Stimulated activated naive CD8-positive, alpha-beta T cell treated with anti-CD3 and anti-CD28 coated beads, Interleukin-15, Interleukin-2, amounts not matched to agents 100 ng/mL and 50 ng/mL, for 24 hours (primary cell): Measurements from ENCODE around the gene KDM1B.
"Not testable (repeated sequence)": the region's sequence is repeated elsewhere in the genome, so short reads cannot be mapped to it uniquely, and the experiment has no call there.

Source experiments
- H3K27ac Mint-ChIP-seq: one replicate; pipeline ENCODE4 v1.8.0; 2021; ENCODE audit warnings: mild to moderate bottlenecking, mixed read lengths
- H3K27me3 Mint-ChIP-seq: one replicate; pipeline ENCODE4 v1.8.0; 2021; ENCODE audit warnings: mixed read lengths
- H3K36me3 Mint-ChIP-seq: one replicate; pipeline ENCODE4 v1.8.0; 2021; ENCODE audit warnings: low read depth, mixed read lengths
- H3K4me1 Mint-ChIP-seq: one replicate; pipeline ENCODE4 v1.8.0; 2021; ENCODE audit warnings: low read depth, mixed read lengths
- H3K4me3 Mint-ChIP-seq: one replicate; pipeline ENCODE4 v1.8.0; 2021; ENCODE audit warnings: mild to moderate bottlenecking, mixed read lengths
- H3K9me3 Mint-ChIP-seq: one replicate; pipeline ENCODE4 v1.8.0; 2021; ENCODE audit warnings: mixed read lengths

KDM1B gene

GRCh38 chr6:18192026-18192425, 36.8 kb downstream of the KDM1B start:
- no peak overlapping the region for H3K27ac Mint-ChIP-seq
- H3K4me3 Mint-ChIP-seq, result no peak overlapping the region
- H3K27me3 Mint-ChIP-seq, result no peaks in the 10 kb centered on the region
- peaks cover 48% of the 10 kb centered on the region for H3K36me3 Mint-ChIP-seq
- H3K9me3 Mint-ChIP-seq, result no peaks in the 10 kb centered on the region
- H3K4me1 Mint-ChIP-seq, result no peaks in the 10 kb centered on the region

GRCh38 chr6:18203786-18204185, 48.6 kb downstream of the KDM1B start:
- Mint-ChIP-seq H3K36me3 (peaks cover 32% of the 10 kb centered on the region), H3K9me3 (no peaks in the 10 kb centered on the region), H3K4me1 (no peaks in the 10 kb centered on the region), H3K4me3 (no peak overlapping the region), H3K27me3 (no peaks in the 10 kb centered on the region), H3K27ac (no peak overlapping the region)

DNA sequence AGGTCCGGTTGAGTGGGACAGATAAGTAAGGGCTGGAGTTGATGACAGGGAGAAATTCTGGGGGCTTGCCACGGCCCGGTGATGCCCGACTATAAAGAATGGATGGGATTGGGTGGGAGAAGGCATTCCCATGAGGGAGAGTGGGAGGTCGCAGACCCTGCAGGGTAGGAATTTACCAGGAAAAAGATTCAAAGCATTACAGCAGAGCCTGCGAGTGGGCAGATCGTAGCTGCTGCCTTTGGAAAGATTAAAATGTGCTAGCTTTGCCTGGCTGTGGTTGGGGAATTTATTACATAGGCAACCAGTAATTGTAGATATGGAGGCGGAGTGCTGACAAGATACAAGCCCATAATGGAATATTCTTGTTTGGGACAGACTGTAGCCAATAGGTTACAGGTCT, 49.5 kb downstream of the KDM1B start:
- H3K4me1 Mint-ChIP-seq, result no peaks in the 10 kb centered on the region
- H3K27me3 Mint-ChIP-seq, result no peaks in the 10 kb centered on the region
- no peak overlapping the region for H3K27ac Mint-ChIP-seq
- H3K4me3 Mint-ChIP-seq, result no peak overlapping the region
- no peaks in the 10 kb centered on the region for H3K9me3 Mint-ChIP-seq
- H3K36me3 Mint-ChIP-seq, result peaks cover 35% of the 10 kb centered on the region

- no peak overlapping the region for H3K27ac Mint-ChIP-seq
Measured at GRCh38 chr6:18206591-18206990, 51.4 kb downstream of the KDM1B start.

GRCh38 chr6:18207438-18207837, 52.2 kb downstream of the KDM1B start:
- Mint-ChIP-seq H3K4me3 (no peak overlapping the region), H3K27me3 (no peaks in the 10 kb centered on the region), H3K4me1 (peaks cover 7% of the 10 kb centered on the region), H3K36me3 (peaks cover 32% of the 10 kb centered on the region), H3K27ac (no peak overlapping the region), H3K9me3 (no peaks in the 10 kb centered on the region)

More at GRCh38 chr6:18206591-18206990, 51.4 kb downstream of the KDM1B start:
- Mint-ChIP-seq H3K4me3 (no peak overlapping the region), H3K36me3 (peaks cover 32% of the 10 kb centered on the region), H3K4me1 (peaks cover 6% of the 10 kb centered on the region), H3K27me3 (no peaks in the 10 kb centered on the region), H3K9me3 (no peaks in the 10 kb centered on the region)

- Mint-ChIP-seq H3K4me3 (no peak overlapping the region), H3K4me1 (peaks cover 7% of the 10 kb centered on the region), H3K27ac (no peak overlapping the region), H3K27me3 (no peaks in the 10 kb centered on the region), H3K36me3 (peaks cover 37% of the 10 kb centered on the region), H3K9me3 (no peaks in the 10 kb centered on the region)
Measured at GRCh38 chr6:18207949-18208348, 52.7 kb downstream of the KDM1B start.

- not testable (repeated sequence) for H3K27me3 Mint-ChIP-seq, H3K9me3 Mint-ChIP-seq, H3K4me3 Mint-ChIP-seq, H3K4me1 Mint-ChIP-seq, H3K27ac Mint-ChIP-seq
- peaks cover 42% of the 10 kb centered on the region for H3K36me3 Mint-ChIP-seq
Measured at GRCh38 chr6:18208778-18209177, 53.6 kb downstream of the KDM1B start.

- H3K27ac Mint-ChIP-seq, result no peak overlapping the region
- H3K4me1 Mint-ChIP-seq, result peaks cover 14% of the 10 kb centered on the region
- no peaks in the 10 kb centered on the region for H3K27me3 Mint-ChIP-seq
- H3K4me3 Mint-ChIP-seq, result no peak overlapping the region
- H3K9me3 Mint-ChIP-seq, result no peaks in the 10 kb centered on the region
- H3K36me3 Mint-ChIP-seq, result peaks cover 49% of the 10 kb centered on the region
Measured at GRCh38 chr6:18209539-18210197, 54.4 kb downstream of the KDM1B start.

DNA sequence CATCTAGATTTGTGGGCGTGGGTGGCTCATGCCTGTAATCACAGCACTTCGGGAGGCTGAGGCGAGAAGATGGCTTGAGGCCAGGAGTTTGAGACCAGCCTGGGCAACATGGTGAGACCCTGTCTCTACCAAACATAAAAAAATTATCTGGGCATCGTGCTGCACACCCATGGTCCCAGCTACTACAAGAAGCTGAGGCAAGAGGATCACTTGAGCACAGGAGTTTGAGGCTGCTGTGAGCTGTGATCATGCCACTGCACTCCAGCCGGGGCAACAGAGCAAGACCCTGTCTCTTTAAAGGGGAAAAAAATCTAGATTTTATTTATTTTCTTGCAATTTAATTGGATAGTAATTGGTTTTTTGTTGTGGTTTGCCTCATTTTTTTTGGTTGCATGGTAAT, 55.5 kb downstream of the KDM1B start:
- Mint-ChIP-seq H3K36me3 (peaks cover 49% of the 10 kb centered on the region), H3K4me3 (no peak overlapping the region), H3K4me1 (peaks cover 18% of the 10 kb centered on the region), H3K27me3 (no peaks in the 10 kb centered on the region), H3K9me3 (no peaks in the 10 kb centered on the region), H3K27ac (no peak overlapping the region)

DNA sequence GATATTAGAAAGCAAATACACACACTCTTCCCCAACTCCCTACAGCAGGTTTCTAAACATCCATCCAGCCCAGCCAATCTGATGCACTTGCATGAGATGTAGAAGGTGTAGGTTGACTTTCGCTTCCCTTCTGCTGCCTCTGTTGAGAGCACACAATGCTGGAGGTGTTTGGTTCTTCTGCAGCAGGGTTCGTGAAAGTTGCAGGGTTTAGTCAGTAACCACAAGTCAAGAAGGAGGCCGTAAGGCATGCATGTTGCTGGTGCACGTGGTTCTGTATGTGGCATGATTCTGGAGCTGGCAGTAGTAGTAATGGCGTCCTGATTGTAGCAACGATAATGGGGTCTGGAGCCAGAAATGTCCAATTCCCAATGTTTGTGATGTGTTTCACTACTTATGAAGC, 56.1 kb downstream of the KDM1B start:
- peaks cover 51% of the 10 kb centered on the region for H3K36me3 Mint-ChIP-seq
- H3K4me1 Mint-ChIP-seq, result peaks cover 20% of the 10 kb centered on the region
- no peaks in the 10 kb centered on the region for H3K27me3 Mint-ChIP-seq
- no peak overlapping the region for H3K4me3 Mint-ChIP-seq
- H3K9me3 Mint-ChIP-seq, result no peaks in the 10 kb centered on the region
- H3K27ac Mint-ChIP-seq, result no peak overlapping the region

GRCh38 chr6:18212231-18212630, 57.0 kb downstream of the KDM1B start:
- Mint-ChIP-seq H3K27ac (no peak overlapping the region), H3K4me3 (no peak overlapping the region), H3K9me3 (no peaks in the 10 kb centered on the region), H3K4me1 (peaks cover 20% of the 10 kb centered on the region), H3K36me3 (peaks cover 50% of the 10 kb centered on the region), H3K27me3 (no peaks in the 10 kb centered on the region)

GRCh38 chr6:18213439-18213838, 58.2 kb downstream of the KDM1B start:
- no peak overlapping the region for H3K4me3 Mint-ChIP-seq
- H3K27ac Mint-ChIP-seq, result no peak overlapping the region
- H3K36me3 Mint-ChIP-seq, result peaks cover 50% of the 10 kb centered on the region
- no peaks in the 10 kb centered on the region for H3K9me3 Mint-ChIP-seq
- H3K27me3 Mint-ChIP-seq, result no peaks in the 10 kb centered on the region
- H3K4me1 Mint-ChIP-seq, result peaks cover 20% of the 10 kb centered on the region

GRCh38 chr6:18214003-18214402, 58.8 kb downstream of the KDM1B start:
- H3K27ac Mint-ChIP-seq, result peak overlapping the region; percentile 23
- no peak overlapping the region for H3K4me3 Mint-ChIP-seq
- no peaks in the 10 kb centered on the region for H3K9me3 Mint-ChIP-seq
- H3K4me1 Mint-ChIP-seq, result peaks cover 20% of the 10 kb centered on the region
- H3K27me3 Mint-ChIP-seq, result no peaks in the 10 kb centered on the region
- H3K36me3 Mint-ChIP-seq, result peaks cover 54% of the 10 kb centered on the region

GRCh38 chr6:18215436-18215835, 60.2 kb downstream of the KDM1B start:
- peaks cover 20% of the 10 kb centered on the region for H3K4me1 Mint-ChIP-seq
- H3K9me3 Mint-ChIP-seq, result no peaks in the 10 kb centered on the region
- no peak overlapping the region for H3K27ac Mint-ChIP-seq
- peaks cover 54% of the 10 kb centered on the region for H3K36me3 Mint-ChIP-seq
- no peaks in the 10 kb centered on the region for H3K27me3 Mint-ChIP-seq
- no peak overlapping the region for H3K4me3 Mint-ChIP-seq

DNA sequence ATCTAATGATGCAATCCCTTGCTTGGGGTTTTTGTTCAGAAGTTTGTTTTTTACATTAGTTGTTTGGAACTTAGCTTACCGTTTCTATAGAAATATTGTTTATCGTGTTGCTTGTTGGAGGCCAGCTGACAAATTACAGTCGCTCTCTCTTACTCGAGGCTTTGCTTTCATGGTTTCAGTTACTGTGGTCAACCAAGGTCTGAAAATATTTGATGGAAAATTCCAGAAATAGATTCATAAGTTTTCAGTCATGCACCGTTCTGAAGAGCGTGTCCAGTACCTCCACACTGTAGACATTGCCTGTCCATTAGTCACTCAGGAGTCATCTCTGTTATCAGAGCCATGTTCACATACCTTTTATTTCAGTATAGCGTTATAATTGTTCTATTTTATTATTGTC, 61.2 kb downstream of the KDM1B start:
- peaks cover 60% of the 10 kb centered on the region for H3K36me3 Mint-ChIP-seq
- H3K27me3 Mint-ChIP-seq, result no peaks in the 10 kb centered on the region
- H3K9me3 Mint-ChIP-seq, result no peaks in the 10 kb centered on the region
- no peak overlapping the region for H3K4me3 Mint-ChIP-seq
- no peak overlapping the region for H3K27ac Mint-ChIP-seq
- H3K4me1 Mint-ChIP-seq, result peaks cover 15% of the 10 kb centered on the region

DNA sequence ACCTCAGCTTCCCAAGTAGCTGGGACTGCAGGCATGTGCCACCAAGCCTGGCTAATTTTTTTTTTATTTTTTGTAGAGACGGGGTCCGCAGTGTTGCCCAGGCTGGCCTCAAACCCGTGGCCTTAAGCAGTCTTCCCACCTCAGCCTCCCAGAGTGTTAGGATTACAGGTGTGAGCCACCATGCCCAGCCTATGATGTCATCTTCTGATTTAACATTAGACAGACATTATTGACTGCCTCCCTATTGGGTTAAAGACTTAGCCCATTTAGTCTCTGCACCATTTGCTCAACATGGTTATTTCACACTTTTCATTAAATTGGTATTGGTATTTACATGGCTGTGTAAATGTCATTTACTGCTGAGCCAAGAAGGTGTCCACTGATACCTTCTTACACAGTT, 63.0 kb downstream of the KDM1B start:
- H3K36me3 Mint-ChIP-seq, result peaks cover 62% of the 10 kb centered on the region
- H3K4me3 Mint-ChIP-seq, result no peak overlapping the region
- no peak overlapping the region for H3K27ac Mint-ChIP-seq
- no peaks in the 10 kb centered on the region for H3K27me3 Mint-ChIP-seq
- no peaks in the 10 kb centered on the region for H3K9me3 Mint-ChIP-seq
- H3K4me1 Mint-ChIP-seq, result peaks cover 13% of the 10 kb centered on the region
